HepG2 (cell line): ENCODE results near the gene KRT17. TPM values are rescaled to one million over a fixed set of nuclear protein-coding genes. Genes with fewer than 3 reads are reported as not detected.
A peak's percentile ranks its signal among the peaks of the same experiment; 100 is the strongest.

Experiments used
- FOSL1 ChIP-seq: sonication (generic); formaldehyde crosslinking; IDR thresholded peaks from 2 replicates; pipeline ENCODE4 v1.9.0; 2021; ENCODE audit warnings: missing genetic modification reagents, borderline replicate concordance
- GATA4 ChIP-seq: sonication (generic); IDR thresholded peaks from 2 replicates; pipeline ENCODE4 v1.6.1; 2016; ENCODE audit warnings: antibody characterized with exemption, low read depth, borderline replicate concordance
- HMGXB3 ChIP-seq: sonication (generic); formaldehyde crosslinking; IDR thresholded peaks from 2 replicates; pipeline ENCODE4 v1.4.0; 2020; ENCODE audit warnings: missing genetic modification reagents, borderline replicate concordance
- HNF1A ChIP-seq, 2 experiments: sonication (generic) in 1 of 2; formaldehyde crosslinking in 1 of 2; IDR thresholded peaks; 2 replicates each; pipeline versions ENCODE4 v1.4.0 to v1.6.1; 2016 to 2020; ENCODE audit warnings: borderline replicate concordance in 1 of 2, low read depth in 1 of 2, mild to moderate bottlenecking in 1 of 2, missing genetic modification reagents in 1 of 2
- LRRFIP1 ChIP-seq: sonication (generic); formaldehyde crosslinking; conservative IDR thresholded peaks from 2 replicates; pipeline ENCODE4 v1.4.0; 2020; ENCODE audit warnings: missing genetic modification reagents
- MAZ ChIP-seq, 2 experiments: sonication (generic) in 1 of 2; formaldehyde crosslinking in 1 of 2; IDR thresholded peaks; 2 replicates each; pipeline versions ENCODE4 v1.5.0 to v1.6.1; 2012 to 2020; ENCODE audit warnings: low read depth in 2 of 2, mild to moderate bottlenecking in 2 of 2, borderline replicate concordance in 1 of 2, improper control_type of control experiment in 1 of 2, low read length in 1 of 2, missing genetic modification reagents in 1 of 2, moderate library complexity in 1 of 2
- POLR2AphosphoS2 ChIP-seq: IDR thresholded peaks from 2 replicates; pipeline ENCODE4 v1.6.1; 2011; ENCODE audit warnings: low read depth, low read length, improper control_type of control experiment
- SMAD1 ChIP-seq: sonication (generic); formaldehyde crosslinking; IDR thresholded peaks from 2 replicates; pipeline ENCODE4 v1.4.0; 2020; ENCODE audit warnings: missing genetic modification reagents, low read depth, mild to moderate bottlenecking, borderline replicate concordance
- SP4 ChIP-seq: sonication (generic); formaldehyde crosslinking; IDR thresholded peaks from 2 replicates; pipeline ENCODE4 v1.8.1; 2023; ENCODE audit warnings: mild to moderate bottlenecking, missing genetic modification reagents
- XRCC5 ChIP-seq: fragments of 200-400 bp; formaldehyde crosslinking; optimal IDR thresholded peaks from 2 replicates; pipeline ENCODE3; 2017; ENCODE audit warnings: mild to moderate bottlenecking, low read length
- ZNF577 ChIP-seq: sonication (generic); formaldehyde crosslinking; IDR thresholded peaks from 2 replicates; pipeline ENCODE4 v1.4.0; 2020; ENCODE audit warnings: mild to moderate bottlenecking, low read depth, missing genetic modification reagents, borderline replicate concordance
- ZNF75D ChIP-seq: sonication (generic); formaldehyde crosslinking; IDR thresholded peaks from 2 replicates; pipeline ENCODE4 v1.8.1; 2023; ENCODE audit warnings: missing genetic modification reagents, mild to moderate bottlenecking, borderline replicate concordance
- ZNF784 ChIP-seq: sonication (generic); formaldehyde crosslinking; IDR thresholded peaks from 2 replicates; pipeline ENCODE4 v1.5.1; 2020; ENCODE audit warnings: missing genetic modification reagents, mild to moderate bottlenecking, borderline replicate concordance
- ZNF891 ChIP-seq: sonication (generic); formaldehyde crosslinking; IDR thresholded peaks from 2 replicates; pipeline ENCODE4 v1.5.0; 2020; ENCODE audit warnings: mild to moderate bottlenecking, missing genetic modification reagents
- polyA plus RNA-seq, 8 experiments: library from polyadenylated mRNA; depleted of rRNA in 3 of 8; stranded (reverse) in 7 of 8; unstranded in 1 of 8; fragments of >200 nt; fragmentation: Illumina TruSeq in 4 of 8; extraction: Trizol in 4 of 8; gene quantifications; 2 replicates each; pipeline versions ENCODE4 v1.2.1 to v1.2.3, GENCODE V29; 2011 to 2016; ENCODE audit warnings: low read depth in 4 of 8, missing spikeins in 1 of 8, mixed read lengths in 1 of 8; ENCODE audit not compliant: insufficient read depth in 1 of 8
- total RNA-seq, 5 experiments: library from RNA; depleted of rRNA; stranded (reverse); fragments of >200 nt; fragmentation: Illumina TruSeq; extraction: Trizol; gene quantifications; 2 replicates each; pipeline ENCODE4 v1.2.3, GENCODE V29; 2016; ENCODE audit warnings: low read depth in 1 of 5

KRT17 gene
- total and polyA plus RNA-seq, 2 of the 13 experiments (the other 11 are each of a cell fraction or from before 2014, with no cell fraction given), result 0.38 to 0.82 TPM

- TF ChIP-seq HMGXB3 (CRISPR knock-in tag) (peak; percentile 80; the same call in 1 of the 2 replicates), HNF1A (IDR thresholded peaks at IDR 0.05; ENCODE audit: low read depth) (no peak), HNF1A (CRISPR knock-in tag; IDR thresholded peaks at IDR 0.05; ENCODE audit: borderline replicate concordance) (no peak), SMAD1 (CRISPR knock-in tag) (peak; percentile 52; the same call in 1 of the 2 replicates), MAZ (IDR thresholded peaks at IDR 0.05; ENCODE audit: borderline replicate concordance, low read depth, low read length) (peak; percentile 62; the same call in 1 of the 2 replicates), MAZ (CRISPR knock-in tag; IDR thresholded peaks at IDR 0.05; ENCODE audit: low read depth) (peak; percentile 63; the same call in 1 of the 2 replicates), ZNF784 (CRISPR knock-in tag) (0 out of 2 replicates have a peak, but pooled peaks have one; percentile 20), LRRFIP1 (CRISPR knock-in tag) (no peak), POLR2AphosphoS2 (no peak), ZNF75D (CRISPR knock-in tag) (no peak), ZNF577 (CRISPR knock-in tag) (no peak), XRCC5 (peak; percentile 88), ZNF891 (peak; percentile 26; the same call in 1 of the 2 replicates), FOSL1 (no peak), GATA4 (no peak), SP4 (CRISPR knock-in tag) (peak; percentile 51)
These were observed 41.3 kb upstream of the KRT17 start (continued) for GRCh38 chr17:41665566-41666236.
